ENCODE data around the gene FAM78B. TPM values are rescaled to one million over a fixed set of nuclear protein-coding genes. Genes with fewer than 3 reads are reported as not detected.

The FAM78B gene
- total and polyA plus RNA-seq, 8 donors, result 0.44 to 8.0 (median 0.89) TPM; not detected in 2

DNA sequence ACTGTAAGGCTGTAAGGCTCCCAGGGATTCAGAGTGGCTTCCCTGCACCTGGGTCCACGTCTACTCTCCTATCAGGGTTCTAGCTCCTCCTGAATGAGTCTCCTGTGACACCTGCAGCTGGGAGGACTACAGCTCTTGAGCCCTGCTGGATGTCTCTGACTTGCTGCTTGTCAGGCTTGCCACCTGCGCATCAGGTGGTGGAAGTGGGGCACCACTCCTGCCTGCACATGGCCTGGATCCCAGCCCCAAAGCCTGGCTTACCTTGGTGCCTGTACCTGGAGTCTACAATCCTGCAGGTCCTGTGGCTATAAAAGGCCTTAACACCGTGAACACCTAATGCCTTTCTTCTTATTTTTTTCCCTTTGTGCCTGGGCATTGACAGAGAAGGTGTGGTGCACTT lies 82.2 kb downstream of the FAM78B start:
- no peak overlapping the region for H3K4me3 ChIP-seq
- no peak overlapping the region for H3K27ac ChIP-seq
- H3K36me3 ChIP-seq, result no peaks in the 10 kb centered on the region
- no peak for TF ChIP-seq EP300 (IDR thresholded peaks at IDR 0.05)
- TF ChIP-seq, protein P1, sequence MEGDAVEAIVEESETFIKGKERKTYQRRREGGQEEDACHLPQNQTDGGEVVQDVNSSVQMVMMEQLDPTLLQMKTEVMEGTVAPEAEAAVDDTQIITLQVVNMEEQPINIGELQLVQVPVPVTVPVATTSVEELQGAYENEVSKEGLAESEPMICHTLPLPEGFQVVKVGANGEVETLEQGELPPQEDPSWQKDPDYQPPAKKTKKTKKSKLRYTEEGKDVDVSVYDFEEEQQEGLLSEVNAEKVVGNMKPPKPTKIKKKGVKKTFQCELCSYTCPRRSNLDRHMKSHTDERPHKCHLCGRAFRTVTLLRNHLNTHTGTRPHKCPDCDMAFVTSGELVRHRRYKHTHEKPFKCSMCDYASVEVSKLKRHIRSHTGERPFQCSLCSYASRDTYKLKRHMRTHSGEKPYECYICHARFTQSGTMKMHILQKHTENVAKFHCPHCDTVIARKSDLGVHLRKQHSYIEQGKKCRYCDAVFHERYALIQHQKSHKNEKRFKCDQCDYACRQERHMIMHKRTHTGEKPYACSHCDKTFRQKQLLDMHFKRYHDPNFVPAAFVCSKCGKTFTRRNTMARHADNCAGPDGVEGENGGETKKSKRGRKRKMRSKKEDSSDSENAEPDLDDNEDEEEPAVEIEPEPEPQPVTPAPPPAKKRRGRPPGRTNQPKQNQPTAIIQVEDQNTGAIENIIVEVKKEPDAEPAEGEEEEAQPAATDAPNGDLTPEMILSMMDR (IDR thresholded peaks at IDR 0.05), result no peak
- TF ChIP-seq POLR2A (IDR thresholded peaks at IDR 0.05), result no peak
- peaks cover 0 to 14% (median 9%) of the 10 kb centered on the region in 4 donors for H3K4me1 ChIP-seq
- no peaks in the 10 kb centered on the region for H3K9me3 ChIP-seq
- H3K27me3 ChIP-seq, result no peaks in the 10 kb centered on the region
- intact Hi-C loops (cut with DNase I; ENCODE audit: low total_unique reads), result no loop called here
- no peak for DNase-seq
- 80 to 88% (median 85%) methylated on average over 3 of the region's 3 CpGs for WGBS, 5 donors

DNA sequence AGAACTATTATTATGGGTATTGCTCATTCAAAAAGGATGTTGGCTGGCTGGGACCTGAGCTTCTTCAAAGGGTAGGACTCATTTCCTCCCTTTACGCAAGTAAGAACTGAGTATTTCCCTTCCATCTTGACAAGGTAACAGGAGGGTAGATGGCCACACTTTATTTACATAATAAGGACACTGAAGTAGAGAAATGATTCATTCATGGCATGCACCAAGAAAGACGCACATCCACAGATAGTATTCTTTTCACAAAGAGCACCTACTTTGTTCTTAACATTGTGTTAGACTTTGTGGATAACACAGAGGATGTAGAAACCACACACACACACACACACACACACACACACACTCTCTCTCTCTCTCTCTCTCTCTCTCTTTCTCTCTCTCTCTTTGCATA lies 82.9 kb downstream of the FAM78B start:
- 32 to 40% (median 36%) methylated on average over 2 of the region's 2 CpGs for WGBS, 5 donors
- Histone ChIP-seq H3K9me3 (no peaks in the 10 kb centered on the region), H3K27me3 (no peaks in the 10 kb centered on the region), H3K4me3 (no peak overlapping the region), H3K36me3 (no peaks in the 10 kb centered on the region), H3K27ac (no peak overlapping the region), H3K4me1 (peaks cover 0 to 14% (median 9%) of the 10 kb centered on the region in 4 donors)
- intact Hi-C loops (cut with DNase I; ENCODE audit: low total_unique reads), result no loop called here
- no peak for DNase-seq
- TF ChIP-seq EP300 (IDR thresholded peaks at IDR 0.05) (no peak), POLR2A (IDR thresholded peaks at IDR 0.05) (no peak), POLR2AphosphoS5 (IDR thresholded peaks at IDR 0.05) (no peak)
- TF ChIP-seq, protein P1 (IDR thresholded peaks at IDR 0.05), result no peak

DNA sequence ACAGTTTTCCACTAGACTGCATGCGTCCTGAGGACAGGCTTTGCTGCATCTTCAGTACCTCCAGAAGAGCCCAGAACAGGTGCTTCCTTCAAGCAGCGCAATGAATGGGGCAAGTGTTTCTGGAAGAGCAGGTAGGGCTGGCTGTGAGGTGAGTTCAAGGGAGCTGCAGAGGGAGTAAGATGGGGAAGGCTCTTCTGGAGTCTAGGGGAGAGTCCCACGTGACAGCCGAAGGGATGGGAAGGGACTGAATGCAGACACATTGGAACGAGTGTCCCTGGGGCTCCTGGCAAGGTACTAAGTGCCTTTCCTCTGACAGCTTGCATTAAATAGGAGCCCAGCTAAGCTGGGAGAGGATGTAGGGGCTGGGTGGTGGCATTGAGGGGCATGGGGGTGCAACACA lies 84.2 kb downstream of the FAM78B start:
- Histone ChIP-seq H3K27ac (no peak overlapping the region), H3K4me3 (no peak overlapping the region), H3K36me3 (no peaks in the 10 kb centered on the region), H3K4me1 (peaks cover 0 to 14% (median 9%) of the 10 kb centered on the region in 4 donors), H3K27me3 (no peaks in the 10 kb centered on the region), H3K9me3 (no peaks in the 10 kb centered on the region)
- DNase-seq, result no peak
- TF ChIP-seq POLR2A (IDR thresholded peaks at IDR 0.05) (no peak), POLR2AphosphoS5 (IDR thresholded peaks at IDR 0.05) (no peak), EP300 (IDR thresholded peaks at IDR 0.05) (no peak)
- TF ChIP-seq, protein P1 (IDR thresholded peaks at IDR 0.05), result no peak
- 85 to 92% (median 89%) methylated on average over 5 of the region's 5 CpGs for WGBS, 5 donors
- intact Hi-C loops (cut with DNase I; ENCODE audit: low total_unique reads), result no loop called here

DNA sequence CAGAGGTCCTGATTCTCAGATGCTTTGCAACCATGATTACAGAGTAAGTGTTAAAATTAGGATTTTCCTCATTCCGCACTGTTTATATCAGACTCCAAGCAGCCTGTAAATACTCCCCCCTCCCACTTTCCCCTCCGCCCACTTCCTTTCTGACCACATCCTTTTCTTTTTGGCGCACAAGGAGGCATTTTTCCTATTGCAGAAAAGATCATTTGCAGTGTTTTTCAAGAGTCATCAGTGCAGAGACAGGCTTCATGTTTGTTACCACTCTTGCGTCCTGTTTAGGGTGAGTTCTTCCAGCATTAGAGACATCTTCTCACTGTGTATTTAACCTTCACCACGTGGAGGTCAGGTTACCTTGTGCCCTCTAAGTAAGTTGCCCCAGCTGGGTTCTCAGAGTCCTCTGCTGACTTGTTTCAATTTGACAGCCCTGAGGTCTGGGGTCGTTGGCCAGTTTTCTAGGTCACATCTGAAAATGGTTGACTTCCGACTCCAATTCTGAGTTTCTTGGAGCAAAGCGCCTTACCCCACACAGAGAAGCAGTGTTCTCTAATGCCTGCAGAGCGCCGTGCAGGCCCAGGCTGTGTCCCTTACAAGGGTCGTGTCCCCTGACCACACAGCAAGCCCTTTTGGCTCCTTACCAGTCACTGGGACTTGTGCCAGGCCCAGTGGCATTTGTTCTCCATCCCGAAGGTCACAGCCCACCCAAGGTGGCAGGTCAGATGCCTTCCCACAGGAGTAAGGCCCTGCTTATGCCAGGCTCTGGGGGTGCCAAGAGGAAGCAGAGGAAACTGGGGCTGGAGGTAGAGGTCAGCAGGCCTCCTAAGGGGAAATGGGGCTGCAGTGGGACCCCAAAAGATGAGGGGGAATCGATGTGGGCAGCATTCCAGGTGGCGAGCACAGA lies 85.6 kb downstream of the FAM78B start:
- intact Hi-C loops (cut with DNase I; ENCODE audit: low total_unique reads), result no loop called here
- Histone ChIP-seq H3K27me3 (no peaks in the 10 kb centered on the region), H3K36me3 (no peaks in the 10 kb centered on the region), H3K9me3 (no peaks in the 10 kb centered on the region), H3K27ac (peak overlapping the region in 2 of 5 donors; percentile 2 to 18), H3K4me1 (peaks cover 0 to 14% (median 9%) of the 10 kb centered on the region in 4 donors), H3K4me3 (no peak overlapping the region)
- WGBS, 5 donors, result 60 to 70% (median 66%) methylated on average over 14 of the region's 14 CpGs
- DNase-seq, result peak in 1 of 2 donors; percentile 46
- TF ChIP-seq POLR2A (IDR thresholded peaks at IDR 0.05) (no peak), EP300 (IDR thresholded peaks at IDR 0.05) (no peak), POLR2AphosphoS5 (IDR thresholded peaks at IDR 0.05) (no peak)
- TF ChIP-seq, protein P1 (IDR thresholded peaks at IDR 0.05), result no peak

Measured in stomach (tissue), 9 donors.